Measurements from ENCODE around the gene COL6A2.
"Not testable (repeated sequence)": the region's sequence is repeated elsewhere in the genome, so short reads cannot be mapped to it uniquely, and the experiment has no call there.

COL6A2 gene

GRCh38 chr21:46157987-46158451, 60.1 kb downstream of the COL6A2 start:
- no peak for DNase-seq

GRCh38 chr21:46158666-46159300, 60.9 kb downstream of the COL6A2 start:
- DNase-seq: no peak

GRCh38 chr21:46159390-46159789, 61.5 kb downstream of the COL6A2 start:
- DNase-seq: no peak

DNA sequence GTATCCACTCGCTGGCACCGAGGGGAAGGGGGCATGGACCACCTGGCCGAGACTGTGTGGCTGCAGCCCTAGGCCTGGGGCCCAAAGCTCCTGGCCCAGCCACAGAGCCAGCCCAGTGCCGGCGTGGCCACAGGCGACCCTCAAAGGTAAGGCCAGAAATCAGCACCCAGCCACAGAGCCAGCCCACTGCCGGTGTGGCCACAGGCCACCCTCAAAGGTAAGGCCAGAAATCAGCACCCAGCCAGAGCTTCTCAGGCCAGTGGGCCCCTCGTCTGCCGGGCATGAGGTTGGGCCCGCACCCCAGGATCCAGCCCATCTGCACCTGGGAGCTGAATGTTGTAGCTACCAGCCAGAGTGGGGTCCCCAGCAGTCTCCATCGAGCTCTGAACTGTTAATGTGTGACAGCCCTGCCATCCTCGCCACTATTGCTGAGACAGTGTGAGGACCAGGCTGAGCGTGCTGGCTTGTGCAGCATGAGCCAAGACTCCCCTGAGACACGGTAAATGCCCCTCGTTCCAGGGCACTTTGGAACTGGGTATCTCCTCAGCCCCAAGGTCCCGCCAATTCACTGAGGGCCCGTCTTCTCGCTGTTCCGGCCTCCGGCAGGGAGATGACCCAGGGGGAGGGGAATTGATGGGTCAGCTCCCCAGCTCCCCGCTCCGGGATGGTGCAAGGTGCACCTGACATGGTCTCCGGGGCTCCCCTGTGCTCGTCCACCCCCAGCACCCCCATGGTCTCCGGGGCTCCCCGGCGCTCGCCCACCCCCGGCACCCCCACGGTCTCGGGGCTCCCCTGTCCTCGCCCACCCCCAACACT, 62.1 kb downstream of the COL6A2 start:
- DNase-seq: no peak

GRCh38 chr21:46160657-46160906, 62.7 kb downstream of the COL6A2 start:
- DNase-seq: no peak

GRCh38 chr21:46160907-46161632, 63.2 kb downstream of the COL6A2 start:
- no peak for DNase-seq

GRCh38 chr21:46161633-46162592, 64.0 kb downstream of the COL6A2 start:
- DNase-seq: no peak

DNA sequence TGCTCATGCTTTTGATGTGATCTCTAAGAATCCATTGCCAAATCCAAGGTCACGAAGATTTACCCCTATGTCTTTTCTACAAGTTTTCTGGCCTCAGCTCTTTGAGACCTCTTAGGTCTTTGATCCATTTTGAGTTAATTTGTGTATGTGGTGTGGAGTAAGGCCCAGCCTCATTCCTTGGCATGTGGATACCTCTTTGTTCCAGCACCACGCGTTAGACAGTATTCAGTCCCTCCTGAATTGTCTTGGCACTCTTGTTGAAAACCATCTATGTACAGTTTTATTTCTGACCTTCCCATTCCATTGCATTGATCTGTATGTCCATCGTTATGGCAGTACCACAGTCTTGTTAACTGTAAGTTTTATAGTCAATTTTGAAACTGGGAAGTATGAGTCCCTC, 65.5 kb downstream of the COL6A2 start:
- no peak for DNase-seq

DNA sequence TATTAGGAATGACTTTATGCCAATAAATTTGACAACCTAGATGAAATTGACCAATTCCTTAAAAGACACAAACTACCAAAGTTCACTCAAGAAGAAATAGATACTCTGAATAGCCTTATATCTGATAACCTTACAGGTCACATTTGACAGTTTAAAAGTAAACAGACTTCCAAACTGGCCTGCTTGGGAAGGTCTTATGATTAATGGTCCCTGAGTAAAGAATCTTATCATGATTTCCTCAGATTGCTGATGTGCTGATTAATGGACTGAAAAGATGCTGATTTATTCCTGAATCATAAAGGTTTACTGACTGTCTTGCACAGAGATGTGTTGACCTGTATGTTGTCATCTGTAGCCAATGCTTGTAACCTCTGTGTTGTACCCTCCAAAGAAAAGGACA, 67.2 kb downstream of the COL6A2 start:
- no peak for DNase-seq

- no peak for DNase-seq
These were observed 70.3 kb downstream of the COL6A2 start for GRCh38 chr21:46168238-46168637.

GRCh38 chr21:46168659-46169386, 70.9 kb downstream of the COL6A2 start:
- DNase-seq: no peak

GRCh38 chr21:46170436-46171193, 72.7 kb downstream of the COL6A2 start:
- peak; percentile 64 for DNase-seq

DNA sequence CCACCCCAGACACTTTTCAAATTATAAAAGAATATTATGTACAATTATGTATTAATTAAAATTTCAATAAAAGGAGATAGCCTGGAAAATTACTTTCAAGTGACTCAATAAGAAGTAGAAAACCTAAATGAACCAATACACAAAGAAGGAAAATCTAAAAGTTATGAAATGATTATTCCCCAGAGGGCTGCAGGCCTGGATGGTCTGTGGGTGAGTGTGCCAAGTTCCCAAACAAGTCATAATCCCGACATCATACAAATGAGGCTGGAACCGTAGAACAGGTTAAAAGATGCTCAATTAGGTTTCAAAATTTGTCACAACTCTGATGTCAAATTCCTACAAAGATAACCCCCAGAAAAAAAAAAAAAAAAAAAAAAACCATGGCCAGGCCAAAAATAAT, 73.7 kb downstream of the COL6A2 start:
- no peak for DNase-seq

DNA sequence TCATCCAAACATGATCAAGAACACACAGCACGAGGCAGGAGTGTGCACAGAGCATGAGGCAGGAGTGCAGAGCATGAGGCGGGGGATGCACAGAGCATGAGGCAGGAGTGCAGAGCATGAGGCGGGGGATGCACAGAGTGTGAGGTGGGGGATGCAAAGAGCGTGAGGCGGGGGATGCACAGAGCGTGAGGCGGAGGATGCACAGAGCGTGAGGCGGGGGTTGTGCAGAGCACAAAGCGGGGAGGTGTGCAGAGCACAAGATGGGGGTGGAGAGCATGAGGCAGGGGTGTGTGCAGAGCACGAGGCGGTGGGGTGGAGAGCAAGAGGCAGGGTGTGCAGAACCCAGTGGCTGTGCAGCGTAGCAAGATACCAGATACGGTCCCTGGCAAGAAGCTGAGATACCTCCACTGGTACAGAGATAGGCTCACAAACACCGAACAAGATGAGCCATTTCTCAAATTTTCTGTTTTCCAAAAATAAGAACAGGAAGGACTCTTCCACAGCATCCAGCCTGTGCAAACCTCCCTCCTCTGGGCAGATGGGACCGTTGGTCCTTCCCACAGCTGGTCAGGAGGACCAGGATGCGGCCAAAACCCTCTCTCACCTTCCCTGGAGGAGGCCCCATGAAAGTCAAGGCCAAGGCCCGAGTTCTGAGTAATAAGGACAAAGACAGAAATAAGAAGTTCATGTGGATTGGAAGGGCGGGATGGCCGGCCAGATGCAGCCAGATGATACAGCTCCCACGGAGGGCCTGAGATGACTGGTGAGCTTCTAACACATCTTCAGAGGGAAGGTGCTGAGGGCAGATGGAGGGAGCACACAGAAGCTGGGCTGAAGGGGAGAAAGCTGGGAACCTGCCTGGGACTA, 74.3 kb downstream of the COL6A2 start:
- DNase-seq: no peak

DNA sequence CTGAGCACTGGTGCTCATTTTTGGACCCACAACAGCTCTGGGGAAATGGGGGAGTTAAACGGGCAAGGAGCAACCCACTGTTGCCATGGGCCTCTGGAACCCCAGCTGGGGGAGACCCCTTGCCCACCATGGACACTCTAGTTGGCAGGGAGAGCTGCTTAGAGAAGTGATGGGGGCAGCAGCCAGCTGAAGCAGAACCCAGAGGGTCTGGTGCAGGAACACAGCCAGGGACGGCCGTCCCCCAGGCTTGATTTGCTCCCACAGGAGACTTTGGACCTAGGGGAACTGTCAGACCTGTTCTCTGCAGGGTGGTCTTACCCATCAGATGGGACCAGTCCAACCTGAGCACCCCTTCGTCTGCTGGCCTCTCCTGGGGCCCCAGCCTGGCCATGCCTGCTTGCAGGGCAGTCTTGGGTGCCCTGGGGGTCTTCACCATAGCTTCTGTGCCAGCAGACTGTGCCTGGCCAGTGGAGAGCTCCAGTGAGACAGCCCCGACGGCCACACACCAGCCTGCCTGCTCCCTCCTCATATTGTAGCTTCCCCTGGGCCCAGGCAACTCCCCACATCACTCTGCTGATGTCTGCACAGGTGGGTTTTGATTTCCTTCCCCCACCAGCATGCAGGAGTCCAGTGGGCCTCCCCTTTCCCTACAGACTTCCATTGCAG, 75.1 kb downstream of the COL6A2 start:
- DNase-seq: no peak

- DNase-seq: no peak
These were observed 75.7 kb downstream of the COL6A2 start for GRCh38 chr21:46173573-46173972.

DNA sequence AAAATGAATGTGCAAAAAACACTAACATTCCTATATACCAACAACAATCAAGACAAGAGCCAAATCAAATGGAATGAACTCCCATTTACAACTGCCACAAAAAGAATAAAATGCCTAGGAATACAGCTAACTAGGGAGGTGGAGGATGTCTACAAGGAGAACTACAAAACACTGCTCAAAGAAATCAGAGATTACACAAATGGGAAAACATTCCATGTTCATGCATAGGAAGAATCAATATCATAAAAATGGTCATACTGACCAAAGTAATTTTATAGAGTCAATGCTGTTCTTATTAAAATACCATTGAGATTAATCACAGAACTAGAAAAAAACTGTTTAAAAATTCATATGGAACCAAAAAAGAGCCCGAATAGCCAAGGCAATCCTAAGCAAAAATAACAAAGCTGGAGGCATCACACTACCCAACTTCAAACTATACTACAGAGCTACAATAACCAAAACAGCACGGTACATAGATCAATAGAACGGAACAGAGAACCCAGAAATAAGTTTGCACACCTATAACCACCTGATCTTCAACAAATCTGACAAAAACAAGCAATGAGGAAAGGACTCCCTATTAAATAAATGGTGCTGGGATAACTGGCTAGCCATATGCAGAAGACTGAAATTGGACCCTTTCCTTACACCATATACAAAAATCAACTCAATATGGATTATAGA, 78.7 kb downstream of the COL6A2 start:
- not testable (repeated sequence) for DNase-seq

GRCh38 chr21:46178961-46179360, 81.0 kb downstream of the COL6A2 start:
- no peak for DNase-seq

All from CD4-positive, alpha-beta T cell treated with Interferon gamma for 1 hour (primary cell).